Lower leg skin (tissue), 4 donors: ENCODE measurements around the gene TRPM2. TPM values are rescaled to one million over a fixed set of nuclear protein-coding genes. Genes with fewer than 3 reads are reported as not detected.

Experiments
- DNase-seq, 2 donors: peaks; one replicate each; pipeline ENCODE4 v3.0.0-alpha.2; 2019; ENCODE audit warnings: low spot score in 2 of 2
- H3K4me3 ChIP-seq: fragments of 200-600 bp; sonication (generic); 2 replicates; pipeline ENCODE4 v1.5.1; 2017; ENCODE audit warnings: mild to moderate bottlenecking, low read depth; ENCODE audit not compliant: poor library complexity, severe bottlenecking
- POLR2A ChIP-seq, 2 donors: fragments of 450-650 bp; IDR thresholded peaks; one replicate each; pipeline ENCODE4 v1.6.1; 2016 to 2017; ENCODE audit warnings: antibody characterized with exemption in 2 of 2, mild to moderate bottlenecking in 1 of 2, moderate library complexity in 1 of 2
- WGBS, 2 donors: methylation state at CpG; one replicate each; pipeline ENCODE4 v1.1.5; 2018; 5-methylcytosine and 5-hydroxymethylcytosine counted together
- intact Hi-C: fragments of 100-400 bp; cut with DNase I; formaldehyde crosslinking; loops from one replicate; pipeline ENCODE4 v1.15.0; 2023; ENCODE audit warnings: low total_unique reads
- total RNA-seq, 4 donors: library from RNA; depleted of rRNA; stranded (reverse); fragments of >200 nt; gene quantifications; one replicate each; pipeline ENCODE4 v1.1.0, GENCODE V29; 2016
- TF ChIP-seq, protein P1 (sequence below), 3 donors: fragments of 450-650 bp; IDR thresholded peaks; one replicate each; pipeline ENCODE4 v1.5.1; 2016; ENCODE audit warnings: antibody characterized with exemption in 3 of 3, mild to moderate bottlenecking in 3 of 3, moderate library complexity in 2 of 3

TRPM2 gene
- total RNA-seq, 4 donors from 2014 or later: 1.9 to 9.4 (median 2.2) TPM

DNA sequence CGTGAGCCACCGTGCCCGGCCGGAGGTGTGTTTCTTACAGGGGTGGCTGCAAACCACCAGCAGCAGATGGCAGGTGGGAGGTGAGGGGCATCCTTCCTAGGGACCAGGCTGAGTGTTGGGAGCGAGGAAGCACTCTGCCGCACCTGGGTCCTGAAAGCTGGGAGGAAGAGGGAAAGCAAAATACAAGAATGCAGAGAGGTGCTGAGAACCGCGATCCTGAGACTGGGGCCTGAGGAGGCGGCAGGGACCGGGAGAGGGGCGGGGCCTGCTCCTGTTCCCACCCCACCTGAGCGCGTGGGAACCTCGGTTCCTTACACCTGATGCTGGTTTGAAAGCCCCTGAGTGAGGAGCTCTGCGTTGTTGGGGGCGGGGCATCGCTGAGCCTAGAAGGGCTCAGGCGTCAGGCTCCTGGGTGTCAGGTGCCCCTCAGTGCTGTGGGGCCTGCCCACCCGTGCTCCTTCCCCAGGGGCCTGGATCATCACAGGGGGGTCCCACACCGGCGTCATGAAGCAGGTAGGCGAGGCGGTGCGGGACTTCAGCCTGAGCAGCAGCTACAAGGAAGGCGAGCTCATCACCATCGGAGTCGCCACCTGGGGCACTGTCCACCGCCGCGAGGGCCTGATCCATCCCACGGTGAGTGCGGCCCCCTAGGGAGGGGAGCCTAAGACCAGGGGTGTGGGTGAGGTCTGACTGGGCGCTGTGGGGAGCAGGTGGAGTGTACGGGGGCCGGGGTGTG is 15.5 kb downstream of the TRPM2 start:
- no peak for TF ChIP-seq POLR2A (IDR thresholded peaks at IDR 0.05)
- TF ChIP-seq, protein P1, sequence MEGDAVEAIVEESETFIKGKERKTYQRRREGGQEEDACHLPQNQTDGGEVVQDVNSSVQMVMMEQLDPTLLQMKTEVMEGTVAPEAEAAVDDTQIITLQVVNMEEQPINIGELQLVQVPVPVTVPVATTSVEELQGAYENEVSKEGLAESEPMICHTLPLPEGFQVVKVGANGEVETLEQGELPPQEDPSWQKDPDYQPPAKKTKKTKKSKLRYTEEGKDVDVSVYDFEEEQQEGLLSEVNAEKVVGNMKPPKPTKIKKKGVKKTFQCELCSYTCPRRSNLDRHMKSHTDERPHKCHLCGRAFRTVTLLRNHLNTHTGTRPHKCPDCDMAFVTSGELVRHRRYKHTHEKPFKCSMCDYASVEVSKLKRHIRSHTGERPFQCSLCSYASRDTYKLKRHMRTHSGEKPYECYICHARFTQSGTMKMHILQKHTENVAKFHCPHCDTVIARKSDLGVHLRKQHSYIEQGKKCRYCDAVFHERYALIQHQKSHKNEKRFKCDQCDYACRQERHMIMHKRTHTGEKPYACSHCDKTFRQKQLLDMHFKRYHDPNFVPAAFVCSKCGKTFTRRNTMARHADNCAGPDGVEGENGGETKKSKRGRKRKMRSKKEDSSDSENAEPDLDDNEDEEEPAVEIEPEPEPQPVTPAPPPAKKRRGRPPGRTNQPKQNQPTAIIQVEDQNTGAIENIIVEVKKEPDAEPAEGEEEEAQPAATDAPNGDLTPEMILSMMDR (IDR thresholded peaks at IDR 0.05): no peak
- no peak overlapping the region for H3K4me3 ChIP-seq
- 26 to 43% methylated on average over 25 of the region's 35 CpGs for WGBS, 2 donors
- intact Hi-C loops: no loop called here
- peak in 1 of 2 donors; percentile 83 for DNase-seq

DNA sequence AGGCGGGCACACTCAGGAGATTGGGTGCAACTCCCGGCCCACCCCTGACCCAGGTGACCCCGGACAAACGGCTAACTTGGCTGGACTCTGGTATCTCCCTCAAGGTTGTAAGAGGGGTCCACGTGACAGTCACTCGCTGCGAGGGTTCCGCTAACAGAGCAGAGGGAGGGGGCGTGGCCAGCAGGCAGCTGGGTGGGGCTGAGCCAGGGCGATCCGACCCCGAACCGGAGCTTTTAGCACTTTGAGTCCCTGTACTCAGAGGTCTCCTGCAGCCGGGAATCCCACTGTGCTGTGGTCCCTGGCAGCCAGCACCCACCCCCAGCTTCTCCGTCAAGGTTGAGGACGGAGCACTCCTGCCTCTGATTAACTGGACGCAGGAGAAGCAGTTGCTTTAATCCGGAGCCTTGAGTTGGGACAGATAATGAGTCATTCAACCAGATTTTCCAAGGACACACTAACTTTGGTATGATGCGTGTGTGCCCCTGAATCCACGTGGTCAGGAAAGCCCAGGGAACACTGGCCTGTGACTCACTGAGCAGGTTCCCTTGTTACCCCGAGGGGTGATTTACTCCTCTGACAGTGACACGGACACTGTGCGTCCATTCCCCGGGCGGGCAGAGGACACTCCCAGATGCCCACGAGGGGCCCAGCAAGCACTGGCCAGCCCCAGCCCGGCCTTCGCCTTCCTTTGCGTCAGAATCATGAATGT is 16.8 kb downstream of the TRPM2 start:
- no peak overlapping the region for H3K4me3 ChIP-seq
- peak in 1 of 2 donors; percentile 82 for DNase-seq
- TF ChIP-seq, protein P1 (IDR thresholded peaks at IDR 0.05): no peak
- TF ChIP-seq POLR2A (IDR thresholded peaks at IDR 0.05): no peak
- 28 to 31% methylated on average over 28 of the region's 29 CpGs for WGBS, 2 donors
- intact Hi-C loops: no loop called here

DNA sequence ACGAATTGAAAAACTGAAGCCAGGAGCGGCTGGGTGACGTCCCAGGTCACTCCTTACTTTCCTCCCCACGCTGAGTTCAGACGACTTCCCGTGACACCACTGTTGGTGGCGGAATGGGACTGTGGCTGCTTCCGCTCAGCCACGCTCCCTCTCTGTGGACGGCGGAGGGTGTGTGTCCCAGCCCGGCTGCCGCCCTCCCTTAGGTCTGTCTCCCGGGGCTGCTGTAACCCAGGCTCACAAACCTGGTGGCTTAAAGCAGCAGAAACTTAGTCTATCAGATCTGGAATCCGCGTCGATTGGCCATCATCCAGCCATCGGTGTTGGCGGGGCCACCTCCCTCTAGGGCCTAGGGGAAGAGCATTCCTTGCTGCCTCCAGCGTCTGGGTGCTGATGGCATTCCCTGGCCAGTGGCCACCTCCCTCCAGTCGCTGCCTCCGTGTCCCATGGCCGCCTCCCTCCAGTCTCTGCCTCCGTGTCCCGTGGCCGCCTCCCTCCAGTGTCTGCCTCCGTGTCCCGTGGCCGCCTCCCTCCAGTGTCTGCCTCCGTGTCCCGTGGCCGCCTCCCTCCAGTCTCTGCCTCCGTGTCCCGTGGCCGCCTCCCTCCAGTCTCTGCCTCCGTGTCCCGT is 17.5 kb downstream of the TRPM2 start:
- peak in 1 of 2 donors; percentile 67 for DNase-seq
- H3K4me3 ChIP-seq: no peak overlapping the region
- intact Hi-C loops: no loop called here
- TF ChIP-seq, protein P1 (IDR thresholded peaks at IDR 0.05): no peak
- TF ChIP-seq POLR2A (IDR thresholded peaks at IDR 0.05): no peak
- WGBS, 2 donors: 81 to 84% methylated on average over 28 to 30 of the region's 37 CpGs

DNA sequence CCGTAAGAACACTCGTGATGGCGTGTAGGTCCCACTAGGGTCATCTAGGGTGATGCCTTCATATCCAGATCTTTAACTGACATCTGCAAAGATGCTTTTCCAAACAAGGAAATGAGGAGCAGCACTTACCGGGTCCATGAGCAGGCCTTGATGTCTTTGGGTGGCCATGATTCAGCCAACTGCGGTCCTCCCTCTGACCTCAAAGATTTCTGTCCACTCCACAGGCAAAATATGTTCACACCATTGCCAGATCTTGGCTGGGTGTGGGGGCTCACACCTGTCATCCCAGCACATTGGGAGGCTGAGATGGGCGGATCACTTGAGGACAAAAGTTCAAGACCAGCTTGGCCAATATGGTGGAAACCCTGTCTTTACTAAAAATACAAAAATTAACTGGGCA is 18.2 kb downstream of the TRPM2 start:
- H3K4me3 ChIP-seq: no peak overlapping the region
- WGBS, 2 donors: 93 to 96% methylated on average over 6 of the region's 6 CpGs
- DNase-seq: peak in 1 of 2 donors; percentile 59
- TF ChIP-seq POLR2A (IDR thresholded peaks at IDR 0.05): no peak
- TF ChIP-seq, protein P1 (IDR thresholded peaks at IDR 0.05): no peak
- intact Hi-C loops: no loop called here

DNA sequence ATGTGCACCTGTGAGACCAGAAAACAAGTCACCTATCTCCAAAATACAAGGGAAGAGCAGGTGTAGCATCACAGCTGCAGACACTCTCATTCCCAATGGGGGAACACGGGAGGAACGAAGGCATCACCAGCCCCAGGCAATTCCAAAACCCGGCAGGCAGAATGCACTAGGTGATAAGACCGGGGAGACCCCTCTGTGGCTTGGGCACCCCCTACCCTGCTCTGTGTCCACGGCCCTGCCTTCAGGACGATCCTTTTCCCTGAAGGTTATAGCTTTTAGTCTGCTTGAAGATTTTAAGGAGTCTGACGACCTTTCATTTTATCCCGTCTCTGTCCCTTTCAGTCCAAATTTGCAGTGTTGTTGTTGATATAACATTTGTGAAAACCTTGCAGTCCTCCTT is 19.2 kb downstream of the TRPM2 start:
- intact Hi-C loops: no loop called here
- DNase-seq: peak in 1 of 2 donors; percentile 54
- H3K4me3 ChIP-seq: no peak overlapping the region
- 70 to 75% methylated on average over 8 of the region's 8 CpGs for WGBS, 2 donors
- TF ChIP-seq POLR2A (IDR thresholded peaks at IDR 0.05): no peak
- TF ChIP-seq, protein P1 (IDR thresholded peaks at IDR 0.05): no peak
